ENCODE measurements around the gene ZNRF1. TPM values are rescaled to one million over a fixed set of nuclear protein-coding genes. Genes with fewer than 3 reads are reported as not detected.

ZNRF1 gene
- total RNA-seq, 4 donors from 2014 or later = 19.3 to 46.7 (median 32.9) TPM

DNA sequence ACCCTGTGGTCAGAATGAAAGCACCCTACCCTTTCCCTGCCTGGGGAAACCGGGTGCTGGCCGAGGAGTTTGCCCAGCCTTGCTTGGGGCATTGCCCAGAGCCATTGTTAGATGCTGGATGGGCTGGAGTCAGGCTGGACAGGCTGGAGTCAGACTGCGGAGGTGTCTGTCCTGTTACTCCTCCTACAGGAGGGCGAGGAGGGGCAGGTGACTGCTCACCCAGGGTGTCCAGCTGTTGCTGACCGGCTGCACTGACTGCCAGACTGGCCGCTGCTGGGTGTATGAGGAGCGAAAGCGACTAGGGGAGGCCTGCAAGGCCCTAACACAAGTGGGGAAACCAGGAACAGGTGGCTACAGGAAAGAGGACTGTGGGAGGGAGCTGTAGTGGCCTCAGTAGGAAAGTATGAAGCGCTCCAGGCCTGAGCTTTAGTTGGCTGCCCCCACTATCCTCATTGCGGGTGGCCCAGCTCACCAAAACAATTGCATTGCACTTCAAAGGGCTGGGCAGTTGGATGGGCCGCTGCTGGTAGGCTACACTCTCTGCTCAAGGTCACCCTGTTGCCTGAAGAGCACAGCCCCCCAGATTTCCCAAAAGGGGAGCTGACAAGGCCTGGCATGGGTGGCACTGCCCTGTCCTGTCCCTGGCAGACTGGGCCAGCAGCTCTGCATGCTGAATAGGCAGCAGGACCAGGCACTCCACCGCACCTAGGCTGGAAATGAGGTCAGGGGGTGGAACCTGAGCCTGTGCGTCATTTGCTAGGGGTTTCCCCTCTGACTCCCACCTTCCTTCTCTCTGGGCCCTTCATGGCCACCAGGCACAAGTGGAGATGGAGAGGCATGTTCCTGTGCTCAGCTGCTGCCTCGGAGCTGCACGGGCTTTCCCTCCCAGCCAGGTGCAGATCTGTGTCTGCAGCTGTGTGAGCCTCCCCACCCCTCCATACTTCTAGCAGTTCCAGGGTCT lies 99.4 kb downstream of the ZNRF1 start:
- no peak for TF ChIP-seq POLR2A (IDR thresholded peaks at IDR 0.05)
- TF ChIP-seq, protein P1, sequence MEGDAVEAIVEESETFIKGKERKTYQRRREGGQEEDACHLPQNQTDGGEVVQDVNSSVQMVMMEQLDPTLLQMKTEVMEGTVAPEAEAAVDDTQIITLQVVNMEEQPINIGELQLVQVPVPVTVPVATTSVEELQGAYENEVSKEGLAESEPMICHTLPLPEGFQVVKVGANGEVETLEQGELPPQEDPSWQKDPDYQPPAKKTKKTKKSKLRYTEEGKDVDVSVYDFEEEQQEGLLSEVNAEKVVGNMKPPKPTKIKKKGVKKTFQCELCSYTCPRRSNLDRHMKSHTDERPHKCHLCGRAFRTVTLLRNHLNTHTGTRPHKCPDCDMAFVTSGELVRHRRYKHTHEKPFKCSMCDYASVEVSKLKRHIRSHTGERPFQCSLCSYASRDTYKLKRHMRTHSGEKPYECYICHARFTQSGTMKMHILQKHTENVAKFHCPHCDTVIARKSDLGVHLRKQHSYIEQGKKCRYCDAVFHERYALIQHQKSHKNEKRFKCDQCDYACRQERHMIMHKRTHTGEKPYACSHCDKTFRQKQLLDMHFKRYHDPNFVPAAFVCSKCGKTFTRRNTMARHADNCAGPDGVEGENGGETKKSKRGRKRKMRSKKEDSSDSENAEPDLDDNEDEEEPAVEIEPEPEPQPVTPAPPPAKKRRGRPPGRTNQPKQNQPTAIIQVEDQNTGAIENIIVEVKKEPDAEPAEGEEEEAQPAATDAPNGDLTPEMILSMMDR (IDR thresholded peaks at IDR 0.05) = no peak
- DNase-seq (ENCODE audit: low spot score in 2 of 2) = no peak
- WGBS, 2 donors = 65 to 73% methylated on average over 15 of the region's 15 CpGs
- intact Hi-C loops (cut with DNase I; ENCODE audit: low total_unique reads) = no loop called here
- no peak overlapping the region for H3K4me3 ChIP-seq (ENCODE audit: low read depth, poor library complexity, severe bottlenecking)

DNA sequence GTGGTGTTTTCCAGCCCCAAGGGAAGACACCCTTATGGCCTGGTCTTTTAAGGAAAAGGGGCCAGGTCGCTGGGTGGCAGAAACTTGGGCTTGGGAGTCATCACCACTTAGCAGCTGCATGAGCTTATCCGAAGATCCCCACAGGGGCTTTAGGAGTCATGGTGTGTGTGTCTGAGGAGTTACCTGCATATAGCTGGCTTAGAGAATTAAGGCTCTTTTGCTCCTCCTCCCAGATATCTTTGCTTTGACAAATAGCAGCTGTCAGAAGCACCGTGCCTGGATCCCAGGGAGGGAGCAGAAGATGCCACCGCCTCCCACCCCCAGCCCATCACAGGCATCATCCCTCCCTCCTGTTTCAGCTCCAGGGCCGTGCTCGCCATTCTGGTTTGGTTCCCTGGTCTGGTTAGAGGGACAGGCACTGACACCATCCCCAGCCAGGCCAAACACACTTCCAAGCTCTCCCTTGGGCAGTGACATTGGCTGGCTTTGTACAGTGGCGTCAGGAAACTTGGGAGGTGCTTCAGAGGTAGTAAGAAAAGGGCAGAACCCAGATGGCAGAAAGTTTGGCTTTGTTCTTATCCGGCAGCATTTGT lies 100.3 kb downstream of the ZNRF1 start:
- 46 to 51% methylated on average over 8 of the region's 8 CpGs for WGBS, 2 donors
- no peak for DNase-seq (ENCODE audit: low spot score in 2 of 2)
- TF ChIP-seq, protein P1 (IDR thresholded peaks at IDR 0.05) = no peak
- no peak for TF ChIP-seq POLR2A (IDR thresholded peaks at IDR 0.05)
- H3K4me3 ChIP-seq (ENCODE audit: low read depth, poor library complexity, severe bottlenecking) = no peak overlapping the region
- intact Hi-C loops (cut with DNase I; ENCODE audit: low total_unique reads) = no loop called here

- DNase-seq (ENCODE audit: low spot score in 2 of 2) = no peak
- TF ChIP-seq POLR2A (IDR thresholded peaks at IDR 0.05) = no peak
- TF ChIP-seq, protein P1 (IDR thresholded peaks at IDR 0.05) = no peak
- WGBS, 2 donors = 47 to 55% methylated on average over 16 of the region's 16 CpGs
- no peak overlapping the region for H3K4me3 ChIP-seq (ENCODE audit: low read depth, poor library complexity, severe bottlenecking)
- intact Hi-C loops (cut with DNase I; ENCODE audit: low total_unique reads) = no loop called here
Measured at GRCh38 chr16:75099738-75100602, 101.1 kb downstream of the ZNRF1 start.

- 85 to 92% methylated on average over 3 of the region's 3 CpGs for WGBS, 2 donors
- intact Hi-C loops (cut with DNase I; ENCODE audit: low total_unique reads) = no loop called here
- TF ChIP-seq, protein P1 (IDR thresholded peaks at IDR 0.05) = no peak
- TF ChIP-seq POLR2A (IDR thresholded peaks at IDR 0.05) = no peak
- H3K4me3 ChIP-seq (ENCODE audit: low read depth, poor library complexity, severe bottlenecking) = no peak overlapping the region
- no peak for DNase-seq (ENCODE audit: low spot score in 2 of 2)
Measured at GRCh38 chr16:75100603-75100990, 101.8 kb downstream of the ZNRF1 start.

GRCh38 chr16:75101635-75102034 lies 102.8 kb downstream of the ZNRF1 start:
- TF ChIP-seq POLR2A (IDR thresholded peaks at IDR 0.05) = no peak
- TF ChIP-seq, protein P1 (IDR thresholded peaks at IDR 0.05) = no peak
- intact Hi-C loops (cut with DNase I; ENCODE audit: low total_unique reads) = no loop called here
- WGBS, 2 donors = 98 to 100% methylated on average over 3 of the region's 3 CpGs
- no peak overlapping the region for H3K4me3 ChIP-seq (ENCODE audit: low read depth, poor library complexity, severe bottlenecking)
- DNase-seq (ENCODE audit: low spot score in 2 of 2) = no peak

All from lower leg skin (tissue), 4 donors.